C4-2B (cell line): Measurements from ENCODE around the gene IL17REL.

ENCODE experiments used
- H3K27ac ChIP-seq: fragments of 450-650 bp; 2 replicates; pipeline ENCODE4 v1.5.1; 2017
- ZFX ChIP-seq: fragments of 450-650 bp; IDR thresholded peaks from 2 replicates; pipeline ENCODE4 v1.6.1; 2017
- TF ChIP-seq, protein P1 (sequence below): fragments of 450-650 bp; conservative IDR thresholded peaks from 2 replicates; pipeline ENCODE4 v1.5.1; 2017; ENCODE audit warnings: mild to moderate bottlenecking

Gene IL17REL

DNA sequence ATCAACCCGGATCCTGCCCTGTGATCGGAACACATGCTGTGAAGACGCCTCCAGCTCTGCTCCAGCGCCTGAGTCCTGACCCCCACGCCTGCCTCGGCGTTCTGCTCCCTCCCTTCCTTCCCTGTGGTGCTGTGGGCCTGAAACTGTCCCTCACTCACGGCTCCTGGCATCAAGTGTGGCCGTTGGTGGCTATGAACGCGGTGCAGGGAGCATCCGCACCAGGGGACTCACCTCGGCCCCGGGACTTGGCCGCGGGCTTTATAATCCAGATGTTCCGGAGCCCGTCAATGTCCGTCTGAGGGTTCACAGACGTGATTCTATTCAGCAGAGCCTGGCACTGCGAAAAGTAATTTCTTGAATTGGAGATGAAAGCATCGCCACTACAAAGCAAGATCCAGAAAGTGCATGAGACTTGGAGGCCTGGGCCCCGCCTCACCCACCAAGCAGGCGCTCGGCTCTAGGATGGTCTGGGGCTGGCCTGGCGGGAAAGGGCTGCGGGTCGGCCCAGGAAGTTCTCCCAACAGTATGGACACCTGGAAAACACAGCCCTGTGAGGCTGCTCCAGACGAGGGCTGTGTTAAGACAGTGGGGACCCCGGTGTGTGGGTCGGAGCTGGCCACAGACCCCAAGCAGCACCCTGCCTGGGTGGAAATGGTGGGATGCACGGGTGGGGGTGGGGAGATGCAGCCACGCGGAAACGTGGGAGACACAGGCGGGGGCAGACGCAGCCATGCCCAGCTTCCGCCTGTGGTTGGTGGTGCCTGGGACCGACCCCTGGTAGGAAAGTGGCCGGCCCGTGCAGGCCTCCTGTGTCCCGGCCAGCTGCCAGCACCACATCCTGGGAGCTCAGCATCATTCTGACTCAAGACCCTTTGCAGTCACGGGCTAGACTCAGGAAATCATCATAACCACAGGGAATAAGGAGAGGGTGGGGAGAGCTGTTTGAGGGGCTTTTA, 21.8 kb upstream of the IL17REL start:
- H3K27ac ChIP-seq, result no peak overlapping the region
- TF ChIP-seq, protein P1, sequence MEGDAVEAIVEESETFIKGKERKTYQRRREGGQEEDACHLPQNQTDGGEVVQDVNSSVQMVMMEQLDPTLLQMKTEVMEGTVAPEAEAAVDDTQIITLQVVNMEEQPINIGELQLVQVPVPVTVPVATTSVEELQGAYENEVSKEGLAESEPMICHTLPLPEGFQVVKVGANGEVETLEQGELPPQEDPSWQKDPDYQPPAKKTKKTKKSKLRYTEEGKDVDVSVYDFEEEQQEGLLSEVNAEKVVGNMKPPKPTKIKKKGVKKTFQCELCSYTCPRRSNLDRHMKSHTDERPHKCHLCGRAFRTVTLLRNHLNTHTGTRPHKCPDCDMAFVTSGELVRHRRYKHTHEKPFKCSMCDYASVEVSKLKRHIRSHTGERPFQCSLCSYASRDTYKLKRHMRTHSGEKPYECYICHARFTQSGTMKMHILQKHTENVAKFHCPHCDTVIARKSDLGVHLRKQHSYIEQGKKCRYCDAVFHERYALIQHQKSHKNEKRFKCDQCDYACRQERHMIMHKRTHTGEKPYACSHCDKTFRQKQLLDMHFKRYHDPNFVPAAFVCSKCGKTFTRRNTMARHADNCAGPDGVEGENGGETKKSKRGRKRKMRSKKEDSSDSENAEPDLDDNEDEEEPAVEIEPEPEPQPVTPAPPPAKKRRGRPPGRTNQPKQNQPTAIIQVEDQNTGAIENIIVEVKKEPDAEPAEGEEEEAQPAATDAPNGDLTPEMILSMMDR, result no peak

DNA sequence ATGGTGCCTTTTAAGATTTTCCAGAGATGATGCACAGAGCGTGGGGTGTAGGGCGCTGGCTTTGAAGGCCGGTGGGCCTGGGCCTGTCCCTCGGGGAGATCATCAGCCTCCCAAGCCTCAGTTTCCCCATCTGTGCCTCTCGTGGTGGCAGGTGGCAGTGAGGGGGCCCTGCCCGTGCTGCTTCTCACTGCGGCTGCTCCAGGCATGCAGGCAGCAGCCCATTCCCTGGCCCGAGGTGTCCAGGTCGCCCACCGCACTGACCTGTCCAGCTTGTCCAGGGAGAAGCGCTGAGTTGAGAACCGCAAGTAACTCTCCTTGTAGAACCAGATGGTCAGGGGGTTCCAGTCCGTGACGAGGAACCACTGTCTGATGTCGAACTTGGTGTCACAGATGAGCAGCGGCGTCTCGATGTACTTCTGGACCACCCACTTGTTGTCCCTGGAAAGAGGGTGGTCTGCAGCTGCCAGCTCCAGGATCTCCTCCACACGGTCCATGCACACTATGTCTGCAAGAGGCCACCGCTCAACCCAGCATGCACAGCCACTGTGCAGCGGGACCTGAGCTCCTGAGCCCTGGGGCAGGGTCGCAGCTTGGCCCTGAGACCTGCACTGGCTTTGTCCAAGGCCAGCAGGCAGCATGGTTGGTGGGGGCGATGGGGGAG, 20.5 kb upstream of the IL17REL start:
- TF ChIP-seq, protein P1, result no peak
- no peak for TF ChIP-seq ZFX
- H3K27ac ChIP-seq, result no peak overlapping the region

DNA sequence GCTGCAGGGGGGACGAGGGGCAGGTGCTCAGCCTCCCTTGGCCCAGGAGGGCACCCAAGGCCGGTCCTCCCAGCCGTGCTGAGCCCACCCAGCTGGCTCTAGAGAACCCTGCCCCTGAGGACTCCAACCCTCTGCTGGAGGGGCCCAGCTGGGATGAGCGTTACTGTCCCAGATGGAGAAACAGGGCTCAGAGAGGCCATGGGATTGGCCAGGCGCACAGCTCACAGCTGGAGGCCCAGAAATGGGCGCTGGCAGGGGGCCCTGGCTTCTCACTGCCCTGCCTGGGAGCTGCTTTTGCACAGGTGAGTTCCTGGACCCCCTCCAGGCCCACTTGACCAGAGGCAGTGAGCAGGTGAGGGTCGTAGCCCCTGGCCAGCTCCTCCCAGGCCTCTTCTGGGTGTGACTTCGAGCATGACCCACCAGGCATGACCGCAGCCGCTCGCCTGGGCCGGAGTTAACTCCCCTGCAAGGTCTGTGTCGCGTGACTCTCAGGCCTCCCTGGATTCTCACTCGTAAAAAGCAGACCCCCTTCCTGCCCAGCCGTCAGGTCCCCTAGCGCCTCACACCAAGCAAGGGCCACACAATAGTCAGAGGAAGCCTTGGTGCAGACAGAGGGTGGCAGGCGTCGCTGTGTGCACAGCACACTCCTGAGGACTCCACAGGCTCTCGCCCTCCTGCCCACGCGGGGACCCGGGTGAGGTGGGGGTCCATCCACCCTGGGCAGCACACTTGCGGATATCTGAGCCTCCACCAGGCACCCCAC, 19.7 kb upstream of the IL17REL start:
- H3K27ac ChIP-seq, result no peak overlapping the region
- TF ChIP-seq ZFX, result no peak
- TF ChIP-seq, protein P1, result no peak

DNA sequence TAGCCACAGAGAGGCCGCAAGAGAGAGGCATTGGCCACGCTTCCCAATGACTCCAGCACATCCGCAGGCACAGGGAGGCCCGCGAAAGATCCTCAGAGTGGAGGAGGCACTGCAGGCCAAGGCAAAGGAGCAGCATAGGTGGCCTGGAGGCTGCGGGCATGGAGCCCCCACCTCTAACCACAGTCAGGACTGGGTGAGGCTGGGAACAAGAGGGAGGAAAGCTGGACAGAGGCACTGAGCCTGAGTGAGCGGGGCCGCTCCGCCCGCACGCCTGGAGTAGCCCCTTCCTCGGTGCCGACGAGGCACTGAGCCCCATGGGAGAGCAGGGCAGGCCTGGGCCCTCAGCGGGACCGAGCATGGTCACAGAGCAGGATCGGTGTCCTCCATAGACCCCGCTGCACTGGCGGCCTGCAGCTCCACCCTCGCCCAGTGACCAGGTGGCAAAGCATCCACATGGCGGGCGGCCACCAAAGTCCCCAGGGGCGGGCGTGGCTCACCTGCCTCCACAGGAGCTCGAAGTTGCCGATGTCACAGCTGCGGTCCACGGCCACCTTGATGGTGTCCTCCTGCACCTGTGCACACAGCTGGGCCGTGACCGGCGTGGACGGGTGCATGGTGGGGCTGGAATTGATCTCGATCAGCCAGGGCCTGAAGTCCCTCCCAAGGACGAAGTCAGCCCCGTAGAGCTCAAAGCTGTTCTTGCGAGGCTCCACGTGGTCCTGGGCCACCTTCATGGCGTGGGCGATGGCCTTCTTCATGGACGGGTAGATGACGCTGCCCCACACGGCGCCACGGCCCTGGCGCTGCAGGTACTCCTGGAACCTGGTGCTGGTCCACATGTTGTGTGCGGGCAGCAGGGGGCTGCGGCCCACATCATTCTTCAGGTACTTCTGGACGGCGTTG, 18.9 kb upstream of the IL17REL start:
- no peak overlapping the region for H3K27ac ChIP-seq
- TF ChIP-seq, protein P1, result no peak
- TF ChIP-seq ZFX, result no peak

DNA sequence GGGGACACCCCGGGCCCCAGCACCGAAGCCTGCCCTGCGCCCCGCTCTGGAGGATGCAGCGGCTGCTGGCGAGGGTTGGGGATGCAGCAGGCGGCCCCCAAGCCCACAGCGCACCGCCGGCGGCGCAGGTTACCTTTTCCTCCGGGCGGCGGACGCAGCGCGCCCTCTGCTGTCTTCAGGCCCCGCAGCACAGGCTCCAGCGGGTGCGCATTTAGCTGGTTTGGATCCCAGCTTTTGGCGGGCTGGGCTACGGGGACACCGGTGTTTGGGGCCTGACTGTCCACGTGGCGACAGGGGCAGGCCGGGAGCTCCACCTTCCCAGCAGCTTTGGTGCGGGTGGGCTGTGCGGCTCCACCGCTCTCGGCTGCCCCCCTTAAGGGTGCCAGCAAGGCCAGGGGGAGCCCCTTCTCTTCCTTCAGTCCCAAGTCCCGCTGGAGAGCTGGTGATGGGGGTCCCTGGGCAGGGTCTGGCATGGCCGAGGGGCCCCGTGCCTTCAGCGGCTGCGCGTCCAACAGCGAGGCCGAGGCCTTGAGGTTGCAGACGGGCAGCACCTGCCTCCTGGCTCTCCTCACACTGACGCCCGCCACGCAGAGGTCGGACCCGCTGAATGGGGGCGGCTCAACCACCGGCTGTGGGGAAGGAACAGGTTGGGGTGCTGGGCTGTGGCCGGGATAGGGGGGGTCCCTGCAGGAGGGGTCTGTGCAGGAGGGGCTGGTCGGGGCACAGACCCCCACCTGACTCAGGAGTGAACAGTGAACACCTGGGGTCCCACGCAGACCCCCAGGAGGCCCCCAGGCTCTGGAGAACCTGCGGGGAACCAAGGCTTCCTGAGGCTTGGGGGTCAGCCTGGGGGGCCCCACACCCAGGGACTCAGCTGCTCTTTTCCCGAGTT, 18.0 kb upstream of the IL17REL start:
- TF ChIP-seq, protein P1, result peak; percentile 99
- no peak for TF ChIP-seq ZFX
- H3K27ac ChIP-seq, result no peak overlapping the region
